GM23338 (cell line): ENCODE data around the gene PRR14. TPM values are rescaled to one million over a fixed set of nuclear protein-coding genes. Genes with fewer than 3 reads are reported as not detected.
"Not testable (repeated sequence)": the region's sequence is repeated elsewhere in the genome, so short reads cannot be mapped to it uniquely, and the experiment has no call there.

Source experiments
- ATAC-seq: fragments of 200-7000 bp; cut with Tn5 transposase; 3 replicates; pipeline ENCODE4 v1.9.1; 2020
- DNase-seq: peaks from one replicate; pipeline ENCODE4 v3.0.0-alpha.2; 2015; ENCODE audit warnings: low spot score
- H2AFZ ChIP-seq: fragments of 200-600 bp; sonication (generic); 2 replicates; pipeline ENCODE4 v1.8.0; 2016; ENCODE audit warnings: antibody characterized with exemption, mild to moderate bottlenecking, moderate library complexity
- H3F3A ChIP-seq: fragments of 200-600 bp; sonication (generic); replicated peaks from 2 replicates; pipeline ENCODE4 v1.8.0; 2017; ENCODE audit warnings: antibody characterized with exemption, mixed run types, low read depth
- H3K27ac ChIP-seq: fragments of 200-600 bp; sonication (generic); 2 replicates; pipeline ENCODE4 v1.6.1; 2016; ENCODE audit warnings: low read depth
- H3K27me3 ChIP-seq: fragments of 200-600 bp; sonication (generic); 2 replicates; pipeline ENCODE4 v1.8.0; 2016; ENCODE audit warnings: mild to moderate bottlenecking, mixed run types, moderate library complexity; ENCODE audit not compliant: insufficient read depth
- H3K36me3 ChIP-seq: fragments of 200-600 bp; sonication (generic); 2 replicates; pipeline ENCODE4 v1.8.0; 2016; ENCODE audit warnings: mild to moderate bottlenecking; ENCODE audit not compliant: insufficient read depth
- H3K4me1 ChIP-seq: fragments of 200-600 bp; sonication (generic); 2 replicates; pipeline ENCODE4 v1.8.0; 2016; ENCODE audit warnings: mild to moderate bottlenecking, moderate library complexity; ENCODE audit not compliant: insufficient read depth
- H3K4me2 ChIP-seq: fragments of 200-600 bp; sonication (generic); 2 replicates; pipeline ENCODE4 v1.7.1; 2017; ENCODE audit warnings: mixed run types
- H3K4me3 ChIP-seq: fragments of 200-600 bp; sonication (generic); 2 replicates; pipeline ENCODE4 v1.6.1; 2016; ENCODE audit warnings: mixed run types
- H3K79me2 ChIP-seq: fragments of 200-600 bp; sonication (generic); replicated peaks from 2 replicates; pipeline ENCODE4 v1.8.0; 2017; ENCODE audit warnings: mild to moderate bottlenecking; ENCODE audit not compliant: insufficient read depth
- H3K9me2 ChIP-seq: fragments of 200-600 bp; sonication (generic); 2 replicates; pipeline ENCODE4 v1.8.0; 2017; ENCODE audit not compliant: insufficient read depth
- H4K20me1 ChIP-seq: fragments of 200-600 bp; sonication (generic); replicated peaks from 2 replicates; pipeline ENCODE4 v1.8.0; 2017; ENCODE audit warnings: mild to moderate bottlenecking; ENCODE audit not compliant: insufficient read depth
- H3K27ac Mint-ChIP-seq: 2 replicates; pipeline ENCODE4 v1.8.0; 2020; ENCODE audit warnings: inconsistent platforms, mild to moderate bottlenecking, moderate library complexity, mixed read lengths
- H3K27me3 Mint-ChIP-seq: 3 replicates; pipeline ENCODE4 v1.8.0; 2022; ENCODE audit warnings: low read depth, mild to moderate bottlenecking, moderate library complexity, mixed read lengths, inconsistent platforms; ENCODE audit not compliant: insufficient read depth, poor library complexity
- H3K36me3 Mint-ChIP-seq: 3 replicates; pipeline ENCODE4 v1.8.0; 2021; ENCODE audit warnings: low read depth, mild to moderate bottlenecking, inconsistent platforms, moderate library complexity, mixed read lengths
- H3K4me1 Mint-ChIP-seq: 3 replicates; pipeline ENCODE4 v1.8.0; 2020; ENCODE audit warnings: mild to moderate bottlenecking, inconsistent platforms, mixed read lengths
- H3K4me3 Mint-ChIP-seq: 3 replicates; pipeline ENCODE4 v1.8.0; 2021; ENCODE audit warnings: moderate library complexity, mild to moderate bottlenecking, inconsistent platforms, mixed read lengths
- H3K9me3 Mint-ChIP-seq: 3 replicates; pipeline ENCODE4 v1.8.0; 2020; ENCODE audit warnings: moderate library complexity, mild to moderate bottlenecking, inconsistent platforms, mixed read lengths
- polyA plus RNA-seq: library from polyadenylated mRNA; unstranded; fragments of >200 nt; fragmentation: Nextera tagmentation; extraction: Ambion mirVana; gene quantifications from 2 replicates; pipeline ENCODE4 v1.2.1, GENCODE V29; 2016
- small RNA-seq: library from RNA; depleted of rRNA; stranded (forward); fragments of <200 nt; gene quantifications from one replicate; pipeline ENCODE3, GENCODE V24; 2014; ENCODE audit warnings: low replicate concordance
- total RNA-seq: library from RNA; depleted of rRNA; stranded (reverse); fragments of >200 nt; shearing (Covaris generic); gene quantifications from 2 replicates; pipeline ENCODE4 v1.2.3, GENCODE V29; 2014; rRNA removed
- TF ChIP-seq, protein P1 (sequence below): fragments of 250-450 bp; sonication (Bioruptor Pico); IDR thresholded peaks from 2 replicates; pipeline ENCODE4 v1.5.0; 2020; ENCODE audit warnings: mild to moderate bottlenecking, moderate library complexity

Gene PRR14
- total and polyA plus RNA-seq, 2 experiments from 2014 or later: 4.6 to 12.7 TPM

DNA sequence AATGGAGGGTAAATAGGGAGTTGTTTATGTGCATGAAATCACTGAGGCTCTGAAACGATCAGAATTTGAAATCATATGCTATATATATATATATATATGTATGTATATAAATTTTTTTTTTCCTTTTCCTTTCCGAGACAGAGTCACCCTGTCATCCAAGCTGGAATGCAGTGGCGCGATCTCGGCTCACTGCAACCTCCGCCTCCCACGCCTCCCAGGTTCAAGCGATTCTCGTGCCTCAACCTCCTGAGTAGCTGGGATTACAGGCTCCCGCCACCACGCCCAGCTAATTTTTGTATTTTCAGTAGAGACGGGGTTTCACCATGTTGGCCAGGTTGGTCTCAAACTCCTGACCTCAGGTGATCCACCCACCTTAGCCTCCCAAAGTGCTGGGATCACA, 52.3 kb downstream of the PRR14 start:
- not testable (repeated sequence) for H3K4me3 ChIP-seq, DNase-seq, H3K9me3 Mint-ChIP-seq, ATAC-seq, H3K27ac ChIP-seq, H3K4me2 ChIP-seq, H3K27me3 ChIP-seq, H3K9me2 ChIP-seq, H2AFZ ChIP-seq, H3K27ac Mint-ChIP-seq, H3K27me3 Mint-ChIP-seq, H3K4me3 Mint-ChIP-seq
- peaks cover 32% of the 10 kb centered on the region for H3K79me2 ChIP-seq
- peaks cover 23% of the 10 kb centered on the region; the same call in 1 of the 2 replicates for H3F3A ChIP-seq
- peaks cover 37% of the 10 kb centered on the region for H4K20me1 ChIP-seq
- peaks cover 72% of the 10 kb centered on the region for H3K36me3 ChIP-seq
- peaks cover 14% of the 10 kb centered on the region for H3K4me1 ChIP-seq
- peaks cover 82% of the 10 kb centered on the region for H3K36me3 Mint-ChIP-seq
- peaks cover 11% of the 10 kb centered on the region for H3K4me1 Mint-ChIP-seq

DNA sequence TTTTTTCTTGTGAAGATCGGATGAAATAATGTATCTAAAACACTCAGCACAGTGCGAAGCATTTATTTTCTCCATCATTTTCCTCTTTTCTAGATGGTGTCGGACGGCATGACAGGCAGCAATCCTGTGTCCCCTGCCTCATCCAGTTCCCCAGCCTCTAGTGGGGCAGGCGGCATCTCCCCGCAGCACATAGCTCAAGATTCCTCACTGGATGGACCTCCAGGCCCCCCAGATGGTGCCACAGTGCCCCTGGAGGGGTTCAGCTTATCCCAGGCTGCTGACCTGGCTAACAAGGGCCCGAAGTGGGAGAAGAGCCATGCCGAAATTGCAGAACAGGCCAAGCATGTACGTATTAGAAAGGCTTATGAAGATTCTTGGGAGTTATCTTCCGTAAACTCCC, 53.2 kb downstream of the PRR14 start:
- peaks cover 14% of the 10 kb centered on the region for H3K4me1 ChIP-seq
- peaks cover 73% of the 10 kb centered on the region for H3K36me3 ChIP-seq
- H3K27ac ChIP-seq: no peak overlapping the region
- ATAC-seq (no peak), DNase-seq (no peak)
- H3K79me2 ChIP-seq: peaks cover 32% of the 10 kb centered on the region
- H3K9me3 Mint-ChIP-seq: no peaks in the 10 kb centered on the region; the same call in none of the 3 replicates
- peaks cover 87% of the 10 kb centered on the region for H3K36me3 Mint-ChIP-seq
- no peak overlapping the region for H3K4me3 ChIP-seq
- peaks cover 11% of the 10 kb centered on the region for H3K4me1 Mint-ChIP-seq
- H3K27me3 Mint-ChIP-seq: peaks cover 2% of the 10 kb centered on the region
- TF ChIP-seq, protein P1, sequence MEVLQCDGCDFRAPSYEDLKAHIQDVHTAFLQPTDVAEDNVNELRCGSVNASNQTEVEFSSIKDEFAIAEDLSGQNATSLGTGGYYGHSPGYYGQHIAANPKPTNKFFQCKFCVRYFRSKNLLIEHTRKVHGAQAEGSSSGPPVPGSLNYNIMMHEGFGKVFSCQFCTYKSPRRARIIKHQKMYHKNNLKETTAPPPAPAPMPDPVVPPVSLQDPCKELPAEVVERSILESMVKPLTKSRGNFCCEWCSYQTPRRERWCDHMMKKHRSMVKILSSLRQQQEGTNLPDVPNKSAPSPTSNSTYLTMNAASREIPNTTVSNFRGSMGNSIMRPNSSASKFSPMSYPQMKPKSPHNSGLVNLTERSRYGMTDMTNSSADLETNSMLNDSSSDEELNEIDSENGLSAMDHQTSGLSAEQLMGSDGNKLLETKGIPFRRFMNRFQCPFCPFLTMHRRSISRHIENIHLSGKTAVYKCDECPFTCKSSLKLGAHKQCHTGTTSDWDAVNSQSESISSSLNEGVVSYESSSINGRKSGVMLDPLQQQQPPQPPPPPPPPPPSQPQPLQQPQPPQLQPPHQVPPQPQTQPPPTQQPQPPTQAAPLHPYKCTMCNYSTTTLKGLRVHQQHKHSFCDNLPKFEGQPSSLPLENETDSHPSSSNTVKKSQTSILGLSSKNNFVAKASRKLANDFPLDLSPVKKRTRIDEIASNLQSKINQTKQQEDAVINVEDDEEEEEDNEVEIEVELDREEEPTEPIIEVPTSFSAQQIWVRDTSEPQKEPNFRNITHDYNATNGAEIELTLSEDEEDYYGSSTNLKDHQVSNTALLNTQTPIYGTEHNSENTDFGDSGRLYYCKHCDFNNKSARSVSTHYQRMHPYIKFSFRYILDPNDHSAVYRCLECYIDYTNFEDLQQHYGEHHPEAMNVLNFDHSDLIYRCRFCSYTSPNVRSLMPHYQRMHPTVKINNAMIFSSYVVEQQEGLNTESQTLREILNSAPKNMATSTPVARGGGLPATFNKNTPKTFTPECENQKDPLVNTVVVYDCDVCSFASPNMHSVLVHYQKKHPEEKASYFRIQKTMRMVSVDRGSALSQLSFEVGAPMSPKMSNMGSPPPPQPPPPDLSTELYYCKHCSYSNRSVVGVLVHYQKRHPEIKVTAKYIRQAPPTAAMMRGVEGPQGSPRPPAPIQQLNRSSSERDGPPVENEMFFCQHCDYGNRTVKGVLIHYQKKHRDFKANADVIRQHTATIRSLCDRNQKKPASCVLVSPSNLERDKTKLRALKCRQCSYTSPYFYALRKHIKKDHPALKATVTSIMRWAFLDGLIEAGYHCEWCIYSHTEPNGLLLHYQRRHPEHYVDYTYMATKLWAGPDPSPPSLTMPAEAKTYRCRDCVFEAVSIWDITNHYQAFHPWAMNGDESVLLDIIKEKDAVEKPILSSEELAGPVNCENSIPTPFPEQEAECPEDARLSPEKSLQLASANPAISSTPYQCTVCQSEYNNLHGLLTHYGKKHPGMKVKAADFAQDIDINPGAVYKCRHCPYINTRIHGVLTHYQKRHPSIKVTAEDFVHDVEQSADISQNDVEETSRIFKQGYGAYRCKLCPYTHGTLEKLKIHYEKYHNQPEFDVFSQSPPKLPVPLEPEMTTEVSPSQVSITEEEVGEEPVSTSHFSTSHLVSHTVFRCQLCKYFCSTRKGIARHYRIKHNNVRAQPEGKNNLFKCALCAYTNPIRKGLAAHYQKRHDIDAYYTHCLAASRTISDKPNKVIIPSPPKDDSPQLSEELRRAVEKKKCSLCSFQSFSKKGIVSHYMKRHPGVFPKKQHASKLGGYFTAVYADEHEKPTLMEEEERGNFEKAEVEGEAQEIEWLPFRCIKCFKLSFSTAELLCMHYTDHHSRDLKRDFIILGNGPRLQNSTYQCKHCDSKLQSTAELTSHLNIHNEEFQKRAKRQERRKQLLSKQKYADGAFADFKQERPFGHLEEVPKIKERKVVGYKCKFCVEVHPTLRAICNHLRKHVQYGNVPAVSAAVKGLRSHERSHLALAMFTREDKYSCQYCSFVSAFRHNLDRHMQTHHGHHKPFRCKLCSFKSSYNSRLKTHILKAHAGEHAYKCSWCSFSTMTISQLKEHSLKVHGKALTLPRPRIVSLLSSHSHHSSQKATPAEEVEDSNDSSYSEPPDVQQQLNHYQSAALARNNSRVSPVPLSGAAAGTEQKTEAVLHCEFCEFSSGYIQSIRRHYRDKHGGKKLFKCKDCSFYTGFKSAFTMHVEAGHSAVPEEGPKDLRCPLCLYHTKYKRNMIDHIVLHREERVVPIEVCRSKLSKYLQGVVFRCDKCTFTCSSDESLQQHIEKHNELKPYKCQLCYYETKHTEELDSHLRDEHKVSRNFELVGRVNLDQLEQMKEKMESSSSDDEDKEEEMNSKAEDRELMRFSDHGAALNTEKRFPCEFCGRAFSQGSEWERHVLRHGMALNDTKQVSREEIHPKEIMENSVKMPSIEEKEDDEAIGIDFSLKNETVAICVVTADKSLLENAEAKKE: no peak
- no peaks in the 10 kb centered on the region for H3K9me2 ChIP-seq
- H4K20me1 ChIP-seq: peaks cover 37% of the 10 kb centered on the region
- H3K27me3 ChIP-seq: no peaks in the 10 kb centered on the region
- H3K27ac Mint-ChIP-seq: no peak overlapping the region
- H2AFZ ChIP-seq: no peak overlapping the region
- peaks cover 23% of the 10 kb centered on the region; the same call in 1 of the 2 replicates for H3F3A ChIP-seq
- H3K4me3 Mint-ChIP-seq: no peak overlapping the region
- no peak overlapping the region for H3K4me2 ChIP-seq

Small RNA genes lying within 50 kb of the gene (small RNA-seq; reads per million reads assigned to genes)
- gene AC093249.1: not detected
- not detected for gene RNU6-1043P
- gene RNU6-416P: not detected

Other genes starting within 250 kb of the PRR14 start
- gene ZNF771, start 243.4 kb upstream of the PRR14 start, total RNA-seq: 12.0 and 16.1 TPM in 2 replicates
- gene ZNF771, start 243.4 kb upstream of the PRR14 start, polyA plus RNA-seq: 10.8 and 12.7 TPM in 2 replicates
- 46.1 and 54.1 TPM in 2 replicates for gene DCTPP1, start 220.9 kb upstream of the PRR14 start, total RNA-seq
- gene DCTPP1, start 220.9 kb upstream of the PRR14 start, polyA plus RNA-seq: 51.7 and 58.3 TPM in 2 replicates
- 35.2 and 43.0 TPM in 2 replicates for gene SEPHS2, start 205.1 kb upstream of the PRR14 start, total RNA-seq
- gene SEPHS2, start 205.1 kb upstream of the PRR14 start, polyA plus RNA-seq: 27.3 and 29.7 TPM in 2 replicates
- 0.07 TPM in 1 of 2 replicates, not detected in the other for gene ITGAL, start 178.2 kb upstream of the PRR14 start, total RNA-seq
- gene ITGAL, start 178.2 kb upstream of the PRR14 start, polyA plus RNA-seq: 0.05 and 0.43 TPM in 2 replicates
- gene ZNF768, start 124.4 kb upstream of the PRR14 start, total RNA-seq: 34.6 and 43.0 TPM in 2 replicates
- 8.3 and 8.5 TPM in 2 replicates for gene ZNF768, start 124.4 kb upstream of the PRR14 start, polyA plus RNA-seq
- 10.8 and 12.6 TPM in 2 replicates for gene ZNF747, start 116.1 kb upstream of the PRR14 start, total RNA-seq
- gene ZNF747, start 116.1 kb upstream of the PRR14 start, polyA plus RNA-seq: 3.0 and 4.2 TPM in 2 replicates
- 10.7 and 12.9 TPM in 2 replicates for gene ZNF764, start 92.6 kb upstream of the PRR14 start, total RNA-seq
- 5.6 and 6.0 TPM in 2 replicates for gene ZNF764, start 92.6 kb upstream of the PRR14 start, polyA plus RNA-seq
- gene ZNF688, start 79.2 kb upstream of the PRR14 start, total RNA-seq: 1.3 and 4.0 TPM in 2 replicates
- 4.4 and 6.2 TPM in 2 replicates for gene ZNF688, start 79.2 kb upstream of the PRR14 start, polyA plus RNA-seq
- gene ZNF785, start 65.3 kb upstream of the PRR14 start, total RNA-seq: 7.1 and 7.5 TPM in 2 replicates
- 4.9 and 5.4 TPM in 2 replicates for gene ZNF785, start 65.3 kb upstream of the PRR14 start, polyA plus RNA-seq
- gene ZNF689, start 40.6 kb upstream of the PRR14 start, total RNA-seq: 13.4 and 16.7 TPM in 2 replicates
- gene ZNF689, start 40.6 kb upstream of the PRR14 start, polyA plus RNA-seq: 5.3 and 5.9 TPM in 2 replicates
- gene FBRS, start 7.5 kb downstream of the PRR14 start, total RNA-seq: 5.2 and 7.2 TPM in 2 replicates
- 2.3 and 2.7 TPM in 2 replicates for gene FBRS, start 7.5 kb downstream of the PRR14 start, polyA plus RNA-seq
- 38.4 and 44.3 TPM in 2 replicates for gene SRCAP, start 48.2 kb downstream of the PRR14 start, total RNA-seq
- gene SRCAP, start 48.2 kb downstream of the PRR14 start, polyA plus RNA-seq: 14.1 and 15.3 TPM in 2 replicates
- 27.0 and 31.3 TPM in 2 replicates for gene PHKG2, start 97.5 kb downstream of the PRR14 start, total RNA-seq
- 26.9 and 28.1 TPM in 2 replicates for gene PHKG2, start 97.5 kb downstream of the PRR14 start, polyA plus RNA-seq
- 2.2 and 2.7 TPM in 2 replicates for gene CFAP119, start 111.1 kb downstream of the PRR14 start, total RNA-seq
- 4.4 and 5.2 TPM in 2 replicates for gene CFAP119, start 111.1 kb downstream of the PRR14 start, polyA plus RNA-seq
- 78.5 and 80.2 TPM in 2 replicates for gene RNF40, start 111.4 kb downstream of the PRR14 start, total RNA-seq
- gene RNF40, start 111.4 kb downstream of the PRR14 start, polyA plus RNA-seq: 32.6 and 36.0 TPM in 2 replicates
- gene ZNF629, start 136.2 kb downstream of the PRR14 start, total RNA-seq: 18.5 and 20.3 TPM in 2 replicates
- gene ZNF629, start 136.2 kb downstream of the PRR14 start, polyA plus RNA-seq: 3.9 and 4.1 TPM in 2 replicates
- 17.5 and 20.4 TPM in 2 replicates for gene BCL7C, start 243.1 kb downstream of the PRR14 start, total RNA-seq
- gene BCL7C, start 243.1 kb downstream of the PRR14 start, polyA plus RNA-seq: 21.8 and 22.1 TPM in 2 replicates
- gene CTF1, start 245.7 kb downstream of the PRR14 start, total RNA-seq: 0.52 and 0.54 TPM in 2 replicates
- gene CTF1, start 245.7 kb downstream of the PRR14 start, polyA plus RNA-seq: 0.24 and 0.43 TPM in 2 replicates